Kidney epithelial cell (primary cell): ENCODE results near the gene HOXD4. TPM values are rescaled to one million over a fixed set of nuclear protein-coding genes. Genes with fewer than 3 reads are reported as not detected.

ENCODE experiments used
- DNase-seq: peaks from one replicate; pipeline ENCODE4 v3.0.0-alpha.2; 2010; ENCODE audit warnings: low read depth
- H3K27me3 ChIP-seq: 2 replicates; pipeline ENCODE4 v1.6.0; 2011; ENCODE audit warnings: low read length; ENCODE audit not compliant: control insufficient read depth, insufficient read depth
- H3K36me3 ChIP-seq: 2 replicates; pipeline ENCODE4 v1.5.1; 2011; ENCODE audit warnings: low read length; ENCODE audit not compliant: control insufficient read depth, insufficient read depth
- H3K4me3 ChIP-seq: 2 replicates; pipeline ENCODE4 v1.5.1; 2011; ENCODE audit warnings: low read depth, mild to moderate bottlenecking, control low read depth, low read length
- CTCF ChIP-seq: IDR thresholded peaks from 2 replicates; pipeline ENCODE4 v1.5.1; 2011; ENCODE audit warnings: mild to moderate bottlenecking, moderate library complexity, low read length, control low read depth, inconsistent platforms; ENCODE audit not compliant: insufficient read depth, poor library complexity, severe bottlenecking
- total RNA-seq: library from RNA; depleted of rRNA; stranded (reverse); fragments of >200 nt; gene quantifications from 2 replicates; pipeline ENCODE4 v1.2.3, GENCODE V29; 2015

The HOXD4 gene
- total RNA-seq, 1 donor from 2014 or later = 5.4 TPM

- no peak for TF ChIP-seq CTCF
- no peaks in the 10 kb centered on the region for H3K36me3 ChIP-seq
- no peak overlapping the region for H3K4me3 ChIP-seq
- DNase-seq = no peak
- H3K27me3 ChIP-seq = no peaks in the 10 kb centered on the region
Measured at GRCh38 chr2:176200971-176201370, 49.6 kb downstream of the HOXD4 start.

GRCh38 chr2:176202491-176202890 is 51.1 kb downstream of the HOXD4 start:
- no peak for DNase-seq
- no peaks in the 10 kb centered on the region for H3K36me3 ChIP-seq
- H3K27me3 ChIP-seq = no peaks in the 10 kb centered on the region
- no peak for TF ChIP-seq CTCF
- H3K4me3 ChIP-seq = no peak overlapping the region

Other genes starting within 250 kb of the HOXD4 start
- gene LNPK, start 149.3 kb upstream of the HOXD4 start, total RNA-seq = 14.5 and 15.1 TPM in 2 replicates
- not detected in 2 replicates for gene EVX2, start 67.6 kb upstream of the HOXD4 start, total RNA-seq
- gene HOXD13, start 58.8 kb upstream of the HOXD4 start, total RNA-seq = not detected in 2 replicates
- not detected in 2 replicates for gene HOXD12, start 51.8 kb upstream of the HOXD4 start, total RNA-seq
- gene HOXD11, start 44.3 kb upstream of the HOXD4 start, total RNA-seq = 5.4 and 16.3 TPM in 2 replicates
- gene HOXD10, start 34.8 kb upstream of the HOXD4 start, total RNA-seq = 5.1 and 5.6 TPM in 2 replicates
- gene HOXD9, start 28.8 kb upstream of the HOXD4 start, total RNA-seq = 11.6 and 12.2 TPM in 2 replicates
- 18.1 and 22.5 TPM in 2 replicates for gene HOXD8, start 21.8 kb upstream of the HOXD4 start, total RNA-seq
- gene HOXD3, start 5.8 kb downstream of the HOXD4 start, total RNA-seq = 5.4 and 9.2 TPM in 2 replicates
- 9.8 and 11.1 TPM in 2 replicates for gene HOXD1, start 37.1 kb downstream of the HOXD4 start, total RNA-seq
- gene MTX2, start 117.9 kb downstream of the HOXD4 start, total RNA-seq = 60.3 and 62.8 TPM in 2 replicates